PC-9 (cell line): Measurements from ENCODE around the gene RUNDC3A.

Experiments
- CTCF ChIP-seq: fragments of 200-600 bp; sonication (generic); conservative IDR thresholded peaks from 2 replicates; pipeline ENCODE4 v1.6.1; 2017; ENCODE audit warnings: mixed run types, antibody characterized with exemption, mild to moderate bottlenecking, moderate library complexity
- EZH2 ChIP-seq: fragments of 200-600 bp; sonication (generic); IDR thresholded peaks from 2 replicates; pipeline ENCODE4 v1.8.0; 2017; ENCODE audit warnings: antibody characterized with exemption, low read depth

GRCh38 chr17:44272954-44273353 is 35.4 kb upstream of the RUNDC3A start:
- TF ChIP-seq EZH2 (no peak), CTCF (no peak)
